NCI-H1694 (cell line): ENCODE measurements around the gene RXRA.

Source experiments
- DNase-seq: peaks from one replicate; lab custom pipeline; 2025; lab: John Stamatoyannopoulos, UW

Gene RXRA

GRCh38 chr9:134325813-134326723, at the start of gene RXRA:
Gene RXRA, plus strand, starts transcription at chr9:134326455. Its CDS starts 177 bp downstream, at chr9:134326632.
- no peak for DNase-seq

GRCh38 chr9:134278286-134278685, 48.0 kb upstream of the RXRA start:
- DNase-seq: no peak

GRCh38 chr9:134278974-134279640, 47.1 kb upstream of the RXRA start:
- DNase-seq: no peak

- no peak for DNase-seq
These were observed 44.1 kb upstream of the RXRA start for GRCh38 chr9:134282138-134282650.

GRCh38 chr9:134283111-134283515, 43.1 kb upstream of the RXRA start:
- no peak for DNase-seq

- no peak for DNase-seq
These were observed 42.5 kb upstream of the RXRA start for GRCh38 chr9:134283692-134284265.

GRCh38 chr9:134284273-134284672, 42.0 kb upstream of the RXRA start:
- DNase-seq: no peak

GRCh38 chr9:134284741-134285140, 41.5 kb upstream of the RXRA start:
- no peak for DNase-seq

- DNase-seq: no peak
These were observed 40.9 kb upstream of the RXRA start for GRCh38 chr9:134285215-134285845.

- DNase-seq: no peak
These were observed 39.6 kb upstream of the RXRA start for GRCh38 chr9:134286471-134287245.

GRCh38 chr9:134287591-134288491, 38.4 kb upstream of the RXRA start:
- DNase-seq: no peak

GRCh38 chr9:134288746-134289145, 37.5 kb upstream of the RXRA start:
- DNase-seq: no peak

GRCh38 chr9:134289241-134289875, 36.9 kb upstream of the RXRA start:
- DNase-seq: no peak

- no peak for DNase-seq
These were observed 35.4 kb upstream of the RXRA start for GRCh38 chr9:134290603-134291451.

- no peak for DNase-seq
These were observed 34.8 kb upstream of the RXRA start for GRCh38 chr9:134291452-134291881.

- DNase-seq: no peak
These were observed 34.0 kb upstream of the RXRA start for GRCh38 chr9:134291961-134292871.

- DNase-seq: no peak
These were observed 33.2 kb upstream of the RXRA start for GRCh38 chr9:134293031-134293521.
